ENCODE measurements around the gene XNDC1N.

GRCh38 chr11:71933141-71933933 is 4.9 kb upstream of the XNDC1N start:
- TF ChIP-seq CTCF (conservative IDR thresholded peaks at IDR 0.05; ENCODE audit: low read depth, low read length), result no peak
- TF ChIP-seq EZH2 (IDR thresholded peaks at IDR 0.05; ENCODE audit: borderline replicate concordance, low read depth, low read length, poor library complexity, severe bottlenecking), result no peak

All from A673 (cell line).